Measurements from ENCODE around the gene SYDE2. TPM values are rescaled to one million over a fixed set of nuclear protein-coding genes. Genes with fewer than 3 reads are reported as not detected.

Gene SYDE2
- total and polyA plus RNA-seq, 2 experiments from 2014 or later = 5.5 to 14.9 TPM

- Histone ChIP-seq H3K79me2 (no peaks in the 10 kb centered on the region), H3K36me3 (replicated peaks; ENCODE audit: insufficient read depth, low read depth) (no peaks in the 10 kb centered on the region), H3K4me1 (ENCODE audit: insufficient read depth) (peaks cover 28% of the 10 kb centered on the region), H3K9me2 (replicated peaks; ENCODE audit: insufficient read depth) (no peaks in the 10 kb centered on the region), H3K4me2 (no peak overlapping the region), H3K9me3 (ENCODE audit: low read depth) (no peaks in the 10 kb centered on the region), H4K20me1 (ENCODE audit: insufficient read depth, poor library complexity, severe bottlenecking) (no peaks in the 10 kb centered on the region), H3K27ac (peak overlapping the region; percentile 90), H2AFZ (no peak overlapping the region), H3K27me3 (no peaks in the 10 kb centered on the region), H3K4me3 (no peak overlapping the region)
- TF ChIP-seq EZH2 (IDR thresholded peaks at IDR 0.05; ENCODE audit: borderline replicate concordance) = no peak
- TF ChIP-seq CTCF (IDR thresholded peaks at IDR 0.05; ENCODE audit: poor library complexity) = no peak
- no peak for TF ChIP-seq EZH2phosphoT487 (IDR thresholded peaks at IDR 0.05; ENCODE audit: low read depth, severe bottlenecking, unreplicated experiment)
- no peak for DNase-seq (ENCODE audit: low spot score)
- 20% methylated on average over 1 of the region's 1 CpG for WGBS (ENCODE audit: low lambda C conversion rate, missing lambda C conversion rate)
Measured at GRCh38 chr1:85245456-85245855, 44.6 kb upstream of the SYDE2 start.

- Histone ChIP-seq H3K4me2 (peak overlapping the region; percentile 17), H2AFZ (peak overlapping the region; percentile 14), H3K27ac (peak overlapping the region; percentile 90), H3K9me3 (ENCODE audit: low read depth) (no peaks in the 10 kb centered on the region), H4K20me1 (ENCODE audit: insufficient read depth, poor library complexity, severe bottlenecking) (no peaks in the 10 kb centered on the region), H3K79me2 (no peaks in the 10 kb centered on the region), H3K9me2 (replicated peaks; ENCODE audit: insufficient read depth) (no peaks in the 10 kb centered on the region), H3K4me1 (ENCODE audit: insufficient read depth) (peaks cover 28% of the 10 kb centered on the region), H3K4me3 (no peak overlapping the region), H3K36me3 (replicated peaks; ENCODE audit: insufficient read depth, low read depth) (no peaks in the 10 kb centered on the region), H3K27me3 (no peaks in the 10 kb centered on the region)
- WGBS (ENCODE audit: low lambda C conversion rate, missing lambda C conversion rate) = 28% methylated on average over 4 of the region's 4 CpGs
- peak; percentile 30 for DNase-seq (ENCODE audit: low spot score)
- no peak for TF ChIP-seq EZH2 (IDR thresholded peaks at IDR 0.05; ENCODE audit: borderline replicate concordance)
- no peak for TF ChIP-seq EZH2phosphoT487 (IDR thresholded peaks at IDR 0.05; ENCODE audit: low read depth, severe bottlenecking, unreplicated experiment)
- no peak for TF ChIP-seq CTCF (IDR thresholded peaks at IDR 0.05; ENCODE audit: poor library complexity)
Measured at GRCh38 chr1:85244271-85245061, 43.6 kb upstream of the SYDE2 start.

- Histone ChIP-seq H3K36me3 (replicated peaks; ENCODE audit: insufficient read depth, low read depth) (no peaks in the 10 kb centered on the region), H3K4me1 (ENCODE audit: insufficient read depth) (peaks cover 28% of the 10 kb centered on the region), H3K27me3 (no peaks in the 10 kb centered on the region), H3K79me2 (no peaks in the 10 kb centered on the region), H3K4me3 (no peak overlapping the region), H3K9me3 (ENCODE audit: low read depth) (no peaks in the 10 kb centered on the region), H3K9me2 (replicated peaks; ENCODE audit: insufficient read depth) (no peaks in the 10 kb centered on the region), H2AFZ (no peak overlapping the region), H3K4me2 (no peak overlapping the region), H3K27ac (peak overlapping the region; percentile 90), H4K20me1 (ENCODE audit: insufficient read depth, poor library complexity, severe bottlenecking) (no peaks in the 10 kb centered on the region)
- TF ChIP-seq EZH2 (IDR thresholded peaks at IDR 0.05; ENCODE audit: borderline replicate concordance) = no peak
- no peak for TF ChIP-seq EZH2phosphoT487 (IDR thresholded peaks at IDR 0.05; ENCODE audit: low read depth, severe bottlenecking, unreplicated experiment)
- TF ChIP-seq CTCF (IDR thresholded peaks at IDR 0.05; ENCODE audit: poor library complexity) = no peak
- DNase-seq (ENCODE audit: low spot score) = no peak
Measured at GRCh38 chr1:85243372-85243771, 42.6 kb upstream of the SYDE2 start.

All from hepatocyte (in vitro differentiated cells).